ENCODE results near the gene UBAP1. TPM values are rescaled to one million over a fixed set of nuclear protein-coding genes. Genes with fewer than 3 reads are reported as not detected.

The UBAP1 gene
- total RNA-seq, 4 donors from 2014 or later: 49.2 to 101 (median 66.8) TPM

GRCh38 chr9:34200092-34200491 lies 21.2 kb downstream of the UBAP1 start:
- 78 to 82% methylated on average over 2 of the region's 2 CpGs for WGBS, 2 donors (ENCODE audit: low coverage in 1 of 2)
- Histone ChIP-seq H3K36me3 (peaks cover 0 to 35% of the 10 kb centered on the region in 2 donors), H3K27ac (no peak overlapping the region), H3K4me3 (no peak overlapping the region), H3K9me3 (no peaks in the 10 kb centered on the region), H3K27me3 (no peaks in the 10 kb centered on the region), H3K4me1 (peaks cover 0 to 53% (median 4%) of the 10 kb centered on the region in 3 donors)
- no peak for ATAC-seq
- TF ChIP-seq, protein P1, sequence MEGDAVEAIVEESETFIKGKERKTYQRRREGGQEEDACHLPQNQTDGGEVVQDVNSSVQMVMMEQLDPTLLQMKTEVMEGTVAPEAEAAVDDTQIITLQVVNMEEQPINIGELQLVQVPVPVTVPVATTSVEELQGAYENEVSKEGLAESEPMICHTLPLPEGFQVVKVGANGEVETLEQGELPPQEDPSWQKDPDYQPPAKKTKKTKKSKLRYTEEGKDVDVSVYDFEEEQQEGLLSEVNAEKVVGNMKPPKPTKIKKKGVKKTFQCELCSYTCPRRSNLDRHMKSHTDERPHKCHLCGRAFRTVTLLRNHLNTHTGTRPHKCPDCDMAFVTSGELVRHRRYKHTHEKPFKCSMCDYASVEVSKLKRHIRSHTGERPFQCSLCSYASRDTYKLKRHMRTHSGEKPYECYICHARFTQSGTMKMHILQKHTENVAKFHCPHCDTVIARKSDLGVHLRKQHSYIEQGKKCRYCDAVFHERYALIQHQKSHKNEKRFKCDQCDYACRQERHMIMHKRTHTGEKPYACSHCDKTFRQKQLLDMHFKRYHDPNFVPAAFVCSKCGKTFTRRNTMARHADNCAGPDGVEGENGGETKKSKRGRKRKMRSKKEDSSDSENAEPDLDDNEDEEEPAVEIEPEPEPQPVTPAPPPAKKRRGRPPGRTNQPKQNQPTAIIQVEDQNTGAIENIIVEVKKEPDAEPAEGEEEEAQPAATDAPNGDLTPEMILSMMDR (IDR thresholded peaks at IDR 0.05): no peak
- TF ChIP-seq EP300 (IDR thresholded peaks at IDR 0.05) (no peak), POLR2A (IDR thresholded peaks at IDR 0.05) (no peak), POLR2AphosphoS5 (IDR thresholded peaks at IDR 0.05) (no peak)

DNA sequence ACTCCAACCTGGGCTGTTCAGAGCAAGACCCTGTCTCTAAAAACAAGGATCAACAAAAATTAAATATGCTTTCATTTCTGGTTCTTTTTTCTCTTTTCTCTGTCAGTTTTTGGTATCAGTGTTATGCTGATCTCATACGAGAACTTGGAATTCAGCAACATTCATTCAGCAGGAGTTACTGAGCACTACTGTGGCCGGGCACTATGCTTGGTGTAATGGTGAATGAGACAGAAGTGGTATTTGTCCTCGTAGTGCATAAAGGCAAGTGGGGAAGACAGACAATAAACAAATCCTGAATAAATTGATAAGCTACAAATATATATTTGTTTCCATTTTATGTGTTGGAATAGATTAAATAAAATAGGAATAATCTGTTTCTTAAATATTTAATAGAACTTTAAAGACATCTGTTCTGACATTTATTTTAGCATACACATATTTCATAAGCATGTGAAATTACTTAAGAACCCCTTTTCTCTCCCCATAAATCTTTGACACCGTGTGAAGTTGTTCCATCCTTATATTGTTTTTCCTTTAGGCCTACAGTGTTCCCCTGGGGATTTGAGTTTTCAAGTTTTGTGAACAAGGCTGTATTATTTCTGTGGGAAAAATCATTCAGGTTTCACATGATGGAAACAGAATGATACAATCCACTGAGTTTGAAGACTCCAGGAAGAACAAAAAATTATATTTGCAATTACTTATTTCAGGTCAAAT lies 24.6 kb downstream of the UBAP1 start:
- peaks cover 0 to 47% (median 4%) of the 10 kb centered on the region in 3 donors for H3K4me1 ChIP-seq
- H3K9me3 ChIP-seq: no peaks in the 10 kb centered on the region
- H3K27ac ChIP-seq: peak overlapping the region in 1 of 4 donors; percentile 30

DNA sequence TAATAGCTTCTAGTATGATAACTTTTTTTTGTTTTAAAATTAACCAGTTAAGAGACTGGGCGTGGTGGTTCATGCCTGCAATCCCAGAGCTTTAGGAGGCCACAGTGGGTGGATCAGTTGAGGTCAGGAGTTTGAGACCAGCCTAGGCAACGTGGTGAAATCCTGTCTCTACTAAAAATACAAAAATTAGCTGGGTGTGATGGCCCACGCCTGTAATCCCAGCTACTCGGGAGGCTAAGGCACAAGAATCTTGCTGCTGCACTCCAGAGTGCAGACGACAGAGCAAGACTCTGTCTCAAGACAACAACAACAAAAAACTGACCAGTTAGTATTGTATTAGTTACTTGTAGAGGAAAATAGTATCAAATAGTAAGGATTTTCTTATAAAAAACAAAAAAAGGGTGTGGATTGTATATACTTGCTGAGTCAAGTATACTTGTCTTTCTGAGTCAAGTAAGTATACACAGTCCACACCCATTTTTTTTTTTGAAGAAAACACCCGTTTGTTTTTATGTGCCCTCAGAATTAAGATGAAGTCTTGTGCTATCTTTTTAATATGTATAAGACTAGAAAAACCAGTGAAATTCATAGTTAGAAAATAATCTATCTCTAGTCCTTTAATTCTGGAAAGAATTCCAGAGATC lies 25.3 kb downstream of the UBAP1 start:
- ATAC-seq: no peak
- H3K9me3 ChIP-seq: no peaks in the 10 kb centered on the region
- no peaks in the 10 kb centered on the region for H3K27me3 ChIP-seq
- H3K4me3 ChIP-seq: no peak overlapping the region
- H3K4me1 ChIP-seq: peaks cover 0 to 40% (median 4%) of the 10 kb centered on the region in 3 donors
- H3K27ac ChIP-seq: peak overlapping the region in 2 of 4 donors; percentile 2 to 30
- 39 to 54% methylated on average over 4 to 5 of the region's 6 CpGs for WGBS, 2 donors (ENCODE audit: low coverage in 1 of 2)
- no peak for TF ChIP-seq EP300 (IDR thresholded peaks at IDR 0.05)
- no peak for TF ChIP-seq POLR2A (IDR thresholded peaks at IDR 0.05)
- TF ChIP-seq, protein P1 (IDR thresholded peaks at IDR 0.05): no peak
- no peak for TF ChIP-seq POLR2AphosphoS5 (IDR thresholded peaks at IDR 0.05)
- peaks cover 0 to 13% of the 10 kb centered on the region in 2 donors for H3K36me3 ChIP-seq

More for the DNA sequence above, 24.6 kb downstream of the UBAP1 start:
- Histone ChIP-seq H3K27me3 (no peaks in the 10 kb centered on the region), H3K4me3 (no peak overlapping the region), H3K36me3 (peaks cover 0 to 13% of the 10 kb centered on the region in 2 donors)
- no peak for ATAC-seq
- WGBS, 2 donors (ENCODE audit: low coverage in 1 of 2): 46 to 54% methylated on average over 3 to 4 of the region's 4 CpGs
- TF ChIP-seq EP300 (IDR thresholded peaks at IDR 0.05) (no peak), POLR2A (IDR thresholded peaks at IDR 0.05) (no peak), POLR2AphosphoS5 (IDR thresholded peaks at IDR 0.05) (no peak)
- TF ChIP-seq, protein P1 (IDR thresholded peaks at IDR 0.05): no peak

DNA sequence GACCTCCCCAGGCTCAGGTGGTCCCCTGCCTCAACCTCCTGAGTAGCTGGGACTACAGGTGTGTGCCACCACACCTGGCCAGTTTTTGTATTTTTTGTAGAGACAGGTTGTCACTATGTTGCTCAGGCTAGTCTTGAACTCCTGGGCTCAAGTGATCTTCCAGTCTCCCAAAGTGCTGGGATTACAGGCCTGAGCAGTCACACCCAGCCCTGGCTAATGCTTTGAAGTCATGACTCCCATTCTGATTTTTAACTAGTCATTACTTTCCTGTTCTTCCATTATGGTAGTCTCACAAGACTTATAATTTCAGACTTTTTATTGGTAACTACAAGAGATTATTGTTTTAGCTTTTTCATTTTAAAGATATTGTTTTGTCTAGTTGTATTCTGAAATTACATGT lies 26.3 kb downstream of the UBAP1 start:
- no peak for TF ChIP-seq POLR2AphosphoS5 (IDR thresholded peaks at IDR 0.05)
- TF ChIP-seq POLR2A (IDR thresholded peaks at IDR 0.05): no peak
- TF ChIP-seq, protein P1 (IDR thresholded peaks at IDR 0.05): no peak
- TF ChIP-seq EP300 (IDR thresholded peaks at IDR 0.05): no peak
- H3K4me1 ChIP-seq: peaks cover 0 to 30% (median 4%) of the 10 kb centered on the region in 3 donors
- ATAC-seq: no peak
- no peaks in the 10 kb centered on the region for H3K9me3 ChIP-seq
- H3K36me3 ChIP-seq: peaks cover 0 to 13% of the 10 kb centered on the region in 2 donors
- peak overlapping the region in 1 of 4 donors; percentile 5 for H3K27ac ChIP-seq
- H3K4me3 ChIP-seq: no peak overlapping the region
- no peaks in the 10 kb centered on the region for H3K27me3 ChIP-seq
